Right cardiac atrium (tissue), 5 donors: ENCODE measurements around the gene CDK14. TPM values are rescaled to one million over a fixed set of nuclear protein-coding genes. Genes with fewer than 3 reads are reported as not detected.

Experiments used
- ATAC-seq, 2 donors: fragments of 200-7000 bp; cut with Tn5 transposase; one replicate each; pipeline versions ENCODE4 v1.8.0 to v1.9.1; 2020; ENCODE audit warnings: moderate library complexity in 2 of 2, mild to moderate bottlenecking in 1 of 2
- DNase-seq, 3 donors: peaks; one replicate each; pipeline ENCODE4 v3.0.0-alpha.2; 2020
- H3K27ac ChIP-seq: one replicate; pipeline ENCODE4 v1.5.1; 2013; ENCODE audit warnings: mild to moderate bottlenecking, low read length, control low read depth, moderate library complexity
- H3K27me3 ChIP-seq: one replicate; pipeline ENCODE4 v1.6.1; 2013; ENCODE audit not compliant: control insufficient read depth, insufficient read depth
- H3K4me1 ChIP-seq: one replicate; pipeline ENCODE4 v1.6.1; 2013; ENCODE audit warnings: low read length; ENCODE audit not compliant: control insufficient read depth, insufficient read depth
- H3K4me3 ChIP-seq: one replicate; pipeline ENCODE4 v1.5.1; 2013; ENCODE audit warnings: low read length, control low read depth
- H3K9me3 ChIP-seq: one replicate; pipeline ENCODE4 v1.6.1; 2013; ENCODE audit warnings: low read length; ENCODE audit not compliant: control insufficient read depth
- WGBS: extraction: QIAGEN DNeasy Blood & Tissue Kit; methylation state at CpG from one replicate; pipeline ENCODE4 v1.1.7; 2013; 5-methylcytosine and 5-hydroxymethylcytosine counted together
- intact Hi-C, 4 donors: fragments of 100-400 bp; cut with DNase I; formaldehyde crosslinking; loops; one replicate each; pipeline versions ENCODE4 v1.11.0 to v1.14.0; 2022 to 2023
- polyA plus RNA-seq: library from polyadenylated mRNA; stranded (reverse); fragments of 200-250 nt; gene quantifications from one replicate; pipeline ENCODE4 v1.2.3, GENCODE V29; 2013
- total RNA-seq, 4 donors: library from RNA; stranded (reverse); fragmentation: NEBNext Ultra II Directional; extraction: Animal tissue kit (Norgen Biotek cat#: 25700); gene quantifications; one replicate each; pipeline ENCODE4 v1.2.1, GENCODE V29; 2021
- donor health status: healthy with polysubstance abuse.
- donor health status: DM: no; HTN: yes; CAD: no.
- donor health status: DM: no; HTN: no; CAD: no.
- donor health status: DM: no; HTN: yes; CAD: no; lungs with severe emphysema.
- donor health status: DM: yes; HTN: yes; CAD: no.

CDK14 gene
- total and polyA plus RNA-seq, 5 donors, result 10.7 to 93.1 (median 59.6) TPM

GRCh38 chr7:90982228-90982627 is 386.1 kb downstream of the CDK14 start:
- DNase-seq, result no peak
- WGBS, result 96% methylated on average over 2 of the region's 2 CpGs
- Histone ChIP-seq H3K27ac (no peak overlapping the region), H3K9me3 (no peaks in the 10 kb centered on the region), H3K4me3 (no peak overlapping the region), H3K4me1 (no peaks in the 10 kb centered on the region), H3K27me3 (no peaks in the 10 kb centered on the region)
- intact Hi-C loops, result no loop called here
- ATAC-seq, result no peak

- no peaks in the 10 kb centered on the region for H3K9me3 ChIP-seq
- intact Hi-C loops, result no loop called here
- ATAC-seq, result no peak
- no peaks in the 10 kb centered on the region for H3K27me3 ChIP-seq
- no peak overlapping the region for H3K27ac ChIP-seq
- H3K4me1 ChIP-seq, result no peaks in the 10 kb centered on the region
- H3K4me3 ChIP-seq, result no peak overlapping the region
- WGBS, result 94% methylated on average over 1 of the region's 1 CpG
- DNase-seq, result no peak
These were observed 388.6 kb downstream of the CDK14 start for GRCh38 chr7:90984692-90985091.

- 30% methylated on average over 1 of the region's 1 CpG for WGBS
- Histone ChIP-seq H3K9me3 (no peaks in the 10 kb centered on the region), H3K27me3 (no peaks in the 10 kb centered on the region), H3K4me1 (no peaks in the 10 kb centered on the region), H3K27ac (no peak overlapping the region), H3K4me3 (no peak overlapping the region)
- intact Hi-C loops, result no loop called here
- DNase-seq (peak; percentile 14 to 51 (median 41)), ATAC-seq (peak; percentile 43 to 45)
These were observed 392.4 kb downstream of the CDK14 start for GRCh38 chr7:90988516-90988915.

GRCh38 chr7:90988996-90989765 is 393.1 kb downstream of the CDK14 start:
- intact Hi-C loops, result no loop called here
- DNase-seq (no peak), ATAC-seq (no peak)
- Histone ChIP-seq H3K27me3 (no peaks in the 10 kb centered on the region), H3K9me3 (no peaks in the 10 kb centered on the region), H3K4me3 (no peak overlapping the region), H3K4me1 (no peaks in the 10 kb centered on the region), H3K27ac (no peak overlapping the region)
- WGBS, result 95% methylated on average over 5 of the region's 5 CpGs

- DNase-seq (peak; percentile 12 to 58 (median 42)), ATAC-seq (peak; percentile 65 to 90)
- intact Hi-C loops, result no loop called here
- Histone ChIP-seq H3K4me3 (no peak overlapping the region), H3K9me3 (no peaks in the 10 kb centered on the region), H3K27ac (no peak overlapping the region), H3K27me3 (no peaks in the 10 kb centered on the region), H3K4me1 (no peaks in the 10 kb centered on the region)
- WGBS, result 61% methylated on average over 2 of the region's 2 CpGs
These were observed 398.0 kb downstream of the CDK14 start for GRCh38 chr7:90994121-90994520.

- ATAC-seq (peak; percentile 36 to 43), DNase-seq (no peak)
- intact Hi-C loops, result no loop called here
These were observed 398.5 kb downstream of the CDK14 start for GRCh38 chr7:90994601-90995000.

GRCh38 chr7:90995996-90996395 is 399.9 kb downstream of the CDK14 start:
- ATAC-seq (no peak), DNase-seq (no peak)
- no peaks in the 10 kb centered on the region for H3K9me3 ChIP-seq
- no peak overlapping the region for H3K27ac ChIP-seq
- WGBS, result 63% methylated on average over 2 of the region's 2 CpGs
- no peaks in the 10 kb centered on the region for H3K27me3 ChIP-seq
- intact Hi-C loops, result no loop called here
- no peak overlapping the region for H3K4me3 ChIP-seq
- no peaks in the 10 kb centered on the region for H3K4me1 ChIP-seq

More at GRCh38 chr7:90994601-90995000, 398.5 kb downstream of the CDK14 start:
- WGBS, result 65% methylated on average over 5 of the region's 5 CpGs
- no peak overlapping the region for H3K4me3 ChIP-seq
- H3K4me1 ChIP-seq, result no peaks in the 10 kb centered on the region
- no peak overlapping the region for H3K27ac ChIP-seq
- no peaks in the 10 kb centered on the region for H3K27me3 ChIP-seq
- no peaks in the 10 kb centered on the region for H3K9me3 ChIP-seq

- 79% methylated on average over 5 of the region's 5 CpGs for WGBS
- ATAC-seq (no peak), DNase-seq (no peak)
- Histone ChIP-seq H3K4me3 (no peak overlapping the region), H3K4me1 (no peaks in the 10 kb centered on the region), H3K27ac (no peak overlapping the region), H3K27me3 (no peaks in the 10 kb centered on the region), H3K9me3 (no peaks in the 10 kb centered on the region)
- intact Hi-C loops, result no loop called here
These were observed 404.2 kb downstream of the CDK14 start for GRCh38 chr7:90999989-91000979.

GRCh38 chr7:91005024-91005423 is 408.9 kb downstream of the CDK14 start:
- 78% methylated on average over 4 of the region's 4 CpGs for WGBS
- Histone ChIP-seq H3K4me1 (no peaks in the 10 kb centered on the region), H3K4me3 (no peak overlapping the region), H3K27ac (no peak overlapping the region), H3K9me3 (no peaks in the 10 kb centered on the region), H3K27me3 (no peaks in the 10 kb centered on the region)
- intact Hi-C loops, result no loop called here
- ATAC-seq (no peak), DNase-seq (peak in 1 of 3 donors; percentile 44)

- no peak for ATAC-seq
- DNase-seq, result no peak
- Histone ChIP-seq H3K27ac (no peak overlapping the region), H3K27me3 (no peaks in the 10 kb centered on the region), H3K4me3 (no peak overlapping the region), H3K4me1 (no peaks in the 10 kb centered on the region), H3K9me3 (no peaks in the 10 kb centered on the region)
- 88% methylated on average over 9 of the region's 9 CpGs for WGBS
- intact Hi-C loops, result no loop called here
These were observed 409.7 kb downstream of the CDK14 start for GRCh38 chr7:91005841-91006240.

- 47% methylated on average over 1 of the region's 1 CpG for WGBS
- Histone ChIP-seq H3K4me1 (no peaks in the 10 kb centered on the region), H3K9me3 (no peaks in the 10 kb centered on the region), H3K27ac (no peak overlapping the region), H3K4me3 (no peak overlapping the region), H3K27me3 (no peaks in the 10 kb centered on the region)
- DNase-seq (no peak), ATAC-seq (no peak)
- intact Hi-C loops, result no loop called here
These were observed 411.2 kb downstream of the CDK14 start for GRCh38 chr7:91007371-91007770.
